CD14-positive monocyte (primary cell): Measurements from ENCODE around the gene CEACAM7. TPM values are rescaled to one million over a fixed set of nuclear protein-coding genes. Genes with fewer than 3 reads are reported as not detected.

Source experiments
- DNase-seq, 3 donors: peaks; one replicate each; pipeline ENCODE4 v3.0.0-alpha.2; 2011 to 2022
- H2AFZ ChIP-seq: 2 replicates; pipeline ENCODE4 v1.6.0; 2012; ENCODE audit warnings: mild to moderate bottlenecking, low read depth, low read length, inconsistent platforms; ENCODE audit not compliant: insufficient read depth, poor library complexity, severe bottlenecking
- H3K27ac ChIP-seq, 2 donors: 1 replicate in 1 of 2; 2 replicates in 1 of 2; pipeline ENCODE4 v1.5.1; 2012 to 2013; ENCODE audit warnings: low read length in 2 of 2, control low read depth in 1 of 2, inconsistent platforms in 1 of 2, low read depth in 1 of 2, mild to moderate bottlenecking in 1 of 2
- H3K27me3 ChIP-seq, 2 donors: one replicate each; pipeline versions ENCODE4 v1.6.0 to v1.6.1; 2011 to 2013; ENCODE audit warnings: low read length in 2 of 2; ENCODE audit not compliant: control insufficient read depth in 2 of 2, insufficient read depth in 2 of 2
- H3K36me3 ChIP-seq, 2 donors: replicated peaks in 1 of 2; 1 replicate in 1 of 2; 2 replicates in 1 of 2; pipeline versions ENCODE4 v1.5.1 to v1.6.1; 2012 to 2013; ENCODE audit warnings: low read length in 2 of 2, control low read depth in 1 of 2, inconsistent platforms in 1 of 2, mild to moderate bottlenecking in 1 of 2; ENCODE audit not compliant: insufficient read depth in 2 of 2, control insufficient read depth in 1 of 2
- H3K4me1 ChIP-seq, 2 donors: 1 replicate in 1 of 2; 2 replicates in 1 of 2; pipeline versions ENCODE4 v1.5.1 to v1.6.1; 2012 to 2013; ENCODE audit warnings: low read length in 2 of 2, control low read depth in 1 of 2, inconsistent platforms in 1 of 2, mild to moderate bottlenecking in 1 of 2, moderate library complexity in 1 of 2; ENCODE audit not compliant: insufficient read depth in 2 of 2, control insufficient read depth in 1 of 2
- H3K4me2 ChIP-seq: replicated peaks from 2 replicates; pipeline ENCODE3; 2012; ENCODE audit warnings: low read length, moderate library complexity, mild to moderate bottlenecking; ENCODE audit not compliant: poor library complexity, severe bottlenecking; ENCODE audit errors: extremely low read depth
- H3K4me3 ChIP-seq, 3 experiments: fragments of 200-600 bp in 1 of 3; sonication (generic) in 1 of 3; replicated peaks in 1 of 3; 1 replicate in 2 of 3; 2 replicates in 1 of 3; pipeline ENCODE4 v1.5.1; 2011 to 2013; ENCODE audit warnings: low read length in 3 of 3, mild to moderate bottlenecking in 3 of 3, control low read depth in 2 of 3, low read depth in 2 of 3, inconsistent platforms in 1 of 3, moderate library complexity in 1 of 3
- H3K79me2 ChIP-seq: 2 replicates; pipeline ENCODE4 v1.6.0; 2012; ENCODE audit warnings: mild to moderate bottlenecking, control low read depth, inconsistent platforms, low read length, moderate library complexity; ENCODE audit not compliant: insufficient read depth
- H3K9ac ChIP-seq: 2 replicates; pipeline ENCODE4 v1.6.0; 2017; ENCODE audit warnings: low read length, mild to moderate bottlenecking; ENCODE audit not compliant: insufficient read depth, poor library complexity, severe bottlenecking
- H3K9me3 ChIP-seq, 2 donors: replicated peaks in 1 of 2; 1 replicate in 1 of 2; 2 replicates in 1 of 2; pipeline versions ENCODE4 v1.5.1 to v1.6.1; 2012 to 2013; ENCODE audit warnings: low read length in 2 of 2, control low read depth in 1 of 2; ENCODE audit not compliant: control insufficient read depth in 1 of 2, insufficient read depth in 1 of 2
- H4K20me1 ChIP-seq: 2 replicates; pipeline ENCODE4 v1.6.0; 2012; ENCODE audit warnings: mild to moderate bottlenecking, low read length, control low read depth, moderate library complexity; ENCODE audit not compliant: insufficient read depth
- H3K27ac Mint-ChIP-seq, 7 donors: one replicate each; pipeline ENCODE4 v1.8.0; 2020; ENCODE audit warnings: mild to moderate bottlenecking in 7 of 7, mixed read lengths in 7 of 7, moderate library complexity in 6 of 7, inconsistent platforms in 2 of 7
- H3K27me3 Mint-ChIP-seq, 3 donors: one replicate each; pipeline ENCODE4 v1.8.0; 2021 to 2022; ENCODE audit warnings: low read depth in 3 of 3, mild to moderate bottlenecking in 3 of 3, mixed read lengths in 3 of 3, moderate library complexity in 3 of 3, inconsistent platforms in 1 of 3
- H3K36me3 Mint-ChIP-seq, 2 donors: one replicate each; pipeline ENCODE4 v1.8.0; 2020; ENCODE audit warnings: mixed read lengths in 2 of 2, inconsistent platforms in 1 of 2, mild to moderate bottlenecking in 1 of 2
- H3K4me1 Mint-ChIP-seq: one replicate; pipeline ENCODE4 v1.8.0; 2020; ENCODE audit warnings: mild to moderate bottlenecking, mixed read lengths
- H3K4me3 Mint-ChIP-seq, 2 donors: one replicate each; pipeline ENCODE4 v1.8.0; 2020; ENCODE audit warnings: mild to moderate bottlenecking in 2 of 2, mixed read lengths in 2 of 2, moderate library complexity in 1 of 2
- H3K9me3 Mint-ChIP-seq, 7 donors: one replicate each; pipeline ENCODE4 v1.8.0; 2020 to 2022; ENCODE audit warnings: mixed read lengths in 7 of 7, mild to moderate bottlenecking in 6 of 7, moderate library complexity in 6 of 7, inconsistent platforms in 2 of 7
- WGBS: methylation state at CpG from one replicate; pipeline ENCODE4 v1.1.5; 2013; ENCODE audit warnings: missing lambda C conversion rate; ENCODE audit not compliant: insufficient coverage; 5-methylcytosine and 5-hydroxymethylcytosine counted together
- intact Hi-C, 2 donors: fragments of 100-400 bp; cut with micrococcal nuclease; formaldehyde crosslinking; loops; one replicate each; pipeline versions ENCODE4 v1.15.0 to v1.15.1; 2023
- polyA plus RNA-seq, 3 donors: library from polyadenylated mRNA; depleted of rRNA in 1 of 3; unstranded in 2 of 3; stranded (reverse) in 1 of 3; fragments of 300-500 nt in 2 of 3; fragments of >200 nt in 1 of 3; fragmentation: Illumina TruSeq in 2 of 3; gene quantifications; 1 replicate in 2 of 3; 2 replicates in 1 of 3; pipeline ENCODE4 v1.2.3, GENCODE V29; 2012 to 2021
- TF ChIP-seq, protein P1 (sequence below): fragments of 200-600 bp; IDR thresholded peaks from one replicate; pipeline ENCODE4 v1.8.0; 2022; ENCODE audit warnings: antibody characterized with exemption, mild to moderate bottlenecking

Gene CEACAM7
- polyA plus RNA-seq, 3 donors: not detected

DNA sequence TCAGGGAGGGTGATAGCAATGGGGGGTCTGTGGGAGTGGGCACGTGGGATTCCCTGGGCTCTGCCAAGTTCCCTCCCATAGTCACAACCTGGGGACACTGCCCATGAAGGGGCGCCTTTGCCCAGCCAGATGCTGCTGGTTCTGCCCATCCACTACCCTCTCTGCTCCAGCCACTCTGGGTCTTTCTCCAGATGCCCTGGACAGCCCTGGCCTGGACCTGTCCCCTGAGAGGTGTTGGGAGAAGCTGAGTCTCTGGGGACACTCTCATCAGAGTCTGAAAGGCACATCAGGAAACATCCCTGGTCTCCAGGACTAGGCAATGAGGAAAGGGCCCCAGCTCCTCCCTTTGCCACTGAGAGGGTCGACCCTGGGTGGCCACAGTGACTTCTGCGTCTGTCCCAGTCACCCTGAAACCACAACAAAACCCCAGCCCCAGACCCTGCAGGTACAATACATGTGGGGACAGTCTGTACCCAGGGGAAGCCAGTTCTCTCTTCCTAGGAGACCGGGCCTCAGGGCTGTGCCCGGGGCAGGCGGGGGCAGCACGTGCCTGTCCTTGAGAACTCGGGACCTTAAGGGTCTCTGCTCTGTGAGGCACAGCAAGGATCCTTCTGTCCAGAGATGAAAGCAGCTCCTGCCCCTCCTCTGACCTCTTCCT is 9.3 kb upstream of the CEACAM7 start:
- TF ChIP-seq, protein P1, sequence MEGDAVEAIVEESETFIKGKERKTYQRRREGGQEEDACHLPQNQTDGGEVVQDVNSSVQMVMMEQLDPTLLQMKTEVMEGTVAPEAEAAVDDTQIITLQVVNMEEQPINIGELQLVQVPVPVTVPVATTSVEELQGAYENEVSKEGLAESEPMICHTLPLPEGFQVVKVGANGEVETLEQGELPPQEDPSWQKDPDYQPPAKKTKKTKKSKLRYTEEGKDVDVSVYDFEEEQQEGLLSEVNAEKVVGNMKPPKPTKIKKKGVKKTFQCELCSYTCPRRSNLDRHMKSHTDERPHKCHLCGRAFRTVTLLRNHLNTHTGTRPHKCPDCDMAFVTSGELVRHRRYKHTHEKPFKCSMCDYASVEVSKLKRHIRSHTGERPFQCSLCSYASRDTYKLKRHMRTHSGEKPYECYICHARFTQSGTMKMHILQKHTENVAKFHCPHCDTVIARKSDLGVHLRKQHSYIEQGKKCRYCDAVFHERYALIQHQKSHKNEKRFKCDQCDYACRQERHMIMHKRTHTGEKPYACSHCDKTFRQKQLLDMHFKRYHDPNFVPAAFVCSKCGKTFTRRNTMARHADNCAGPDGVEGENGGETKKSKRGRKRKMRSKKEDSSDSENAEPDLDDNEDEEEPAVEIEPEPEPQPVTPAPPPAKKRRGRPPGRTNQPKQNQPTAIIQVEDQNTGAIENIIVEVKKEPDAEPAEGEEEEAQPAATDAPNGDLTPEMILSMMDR: no peak
- 67% methylated on average over 6 of the region's 9 CpGs for WGBS
- peaks cover 38 to 49% (median 39%) of the 10 kb centered on the region in 3 donors for H3K27me3 Mint-ChIP-seq

GRCh38 chr19:41696402-41697197 is 8.5 kb upstream of the CEACAM7 start:
- H3K27me3 ChIP-seq: peaks cover 0 to 25% of the 10 kb centered on the region in 2 donors
- no peak overlapping the region for H3K4me2 ChIP-seq
- peaks cover 11 to 15% of the 10 kb centered on the region in 2 donors for H3K4me1 ChIP-seq
- peak overlapping the region in 1 of 2 donors; percentile 55 for H3K4me3 Mint-ChIP-seq
- H4K20me1 ChIP-seq: no peaks in the 10 kb centered on the region
- no peaks in the 10 kb centered on the region for H3K79me2 ChIP-seq
- 68% methylated on average over 5 of the region's 7 CpGs for WGBS
- no peak overlapping the region for H3K27ac Mint-ChIP-seq
- TF ChIP-seq, protein P1: no peak
- H2AFZ ChIP-seq: no peak overlapping the region
- no peak overlapping the region for H3K9ac ChIP-seq
- intact Hi-C loops: no loop called here
- H3K4me1 Mint-ChIP-seq: peaks cover 13% of the 10 kb centered on the region
- H3K27ac ChIP-seq: no peak overlapping the region
- no peak overlapping the region for H3K4me3 ChIP-seq
- no peaks in the 10 kb centered on the region for H3K36me3 Mint-ChIP-seq
- peaks cover 39 to 53% (median 40%) of the 10 kb centered on the region in 3 donors for H3K27me3 Mint-ChIP-seq
- H3K36me3 ChIP-seq: no peaks in the 10 kb centered on the region
- DNase-seq: no peak
- peaks cover 0 to 7% of the 10 kb centered on the region in 2 donors for H3K9me3 ChIP-seq
- H3K9me3 Mint-ChIP-seq: peaks cover 0 to 17% (median 11%) of the 10 kb centered on the region in 7 donors

More for the DNA sequence above, 9.3 kb upstream of the CEACAM7 start:
- H3K27ac Mint-ChIP-seq: no peak overlapping the region
- H4K20me1 ChIP-seq: no peaks in the 10 kb centered on the region
- no peak overlapping the region for H3K4me3 ChIP-seq
- no peaks in the 10 kb centered on the region for H3K36me3 ChIP-seq
- no peak for DNase-seq
- no peak overlapping the region for H3K9ac ChIP-seq
- peaks cover 13% of the 10 kb centered on the region for H3K4me1 Mint-ChIP-seq
- peaks cover 0 to 6% of the 10 kb centered on the region in 2 donors for H3K9me3 ChIP-seq
- no peak overlapping the region for H2AFZ ChIP-seq
- H3K36me3 Mint-ChIP-seq: no peaks in the 10 kb centered on the region
- no peak overlapping the region for H3K27ac ChIP-seq
- H3K27me3 ChIP-seq: peaks cover 0 to 22% of the 10 kb centered on the region in 2 donors
- peaks cover 0 to 12% (median 9%) of the 10 kb centered on the region in 7 donors for H3K9me3 Mint-ChIP-seq
- no peaks in the 10 kb centered on the region for H3K79me2 ChIP-seq
- peak overlapping the region in 1 of 2 donors; percentile 30 for H3K4me3 Mint-ChIP-seq
- peaks cover 11 to 15% of the 10 kb centered on the region in 2 donors for H3K4me1 ChIP-seq
- intact Hi-C loops: no loop called here
- H3K4me2 ChIP-seq: no peak overlapping the region
